HG03342 (cell line): ENCODE results near the gene DCC.

Experiments used
- ATAC-seq: cut with Tn5 transposase; IDR thresholded peaks from one replicate; pipeline ENCODE4 v1.9.1; 2021; ENCODE audit warnings: mild to moderate bottlenecking, moderate library complexity; ENCODE audit not compliant: unreplicated experiment

Gene DCC

DNA sequence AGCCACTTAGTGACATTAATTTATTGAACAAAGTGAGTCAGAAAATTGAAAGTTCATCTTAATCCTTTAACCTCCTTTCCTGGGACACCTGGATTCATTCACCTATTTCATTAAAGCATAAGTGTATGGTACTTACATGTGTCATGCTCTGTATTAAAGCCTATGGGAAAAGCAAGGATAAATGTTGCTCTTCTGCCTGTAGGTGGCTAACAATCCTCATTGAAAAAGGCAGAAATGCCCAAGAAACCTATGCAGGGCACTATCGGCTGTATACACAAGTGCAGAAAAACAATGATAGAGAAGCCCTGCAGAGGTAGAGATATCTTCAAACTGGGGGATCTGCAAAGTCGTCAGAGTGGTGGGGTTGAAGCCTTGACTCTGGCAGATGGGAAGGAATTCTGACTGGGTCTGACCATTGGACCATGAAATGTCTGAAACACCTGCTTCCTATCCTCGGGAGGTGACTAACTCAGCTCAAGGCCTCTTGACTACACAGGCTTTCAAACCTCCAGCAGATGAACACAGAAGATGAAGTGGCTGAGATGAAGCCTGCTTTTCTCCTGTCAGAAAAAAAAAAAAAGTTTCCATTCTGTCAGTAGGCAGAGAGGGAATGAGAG is 83.1 kb downstream of the DCC start:
- ATAC-seq, result no peak

DNA sequence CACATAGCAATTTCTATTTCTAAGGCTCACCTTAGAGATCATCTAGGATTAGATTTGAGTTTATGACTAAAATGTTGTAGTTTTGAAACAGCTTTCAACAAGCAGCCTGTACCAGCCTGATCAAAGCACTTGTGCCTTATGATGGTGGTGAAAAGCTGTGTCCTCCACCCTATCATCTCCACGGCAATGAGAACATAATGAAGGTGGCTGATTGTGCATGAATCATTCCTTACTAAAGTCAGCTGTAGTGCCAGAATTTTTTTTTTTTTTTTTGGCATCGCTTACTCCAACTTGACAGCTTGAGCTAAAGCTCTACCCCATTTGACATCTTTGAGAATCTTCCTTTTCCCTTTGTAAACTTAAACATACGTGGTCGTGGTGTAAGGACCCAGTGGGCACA is 86.0 kb downstream of the DCC start:
- no peak for ATAC-seq

DNA sequence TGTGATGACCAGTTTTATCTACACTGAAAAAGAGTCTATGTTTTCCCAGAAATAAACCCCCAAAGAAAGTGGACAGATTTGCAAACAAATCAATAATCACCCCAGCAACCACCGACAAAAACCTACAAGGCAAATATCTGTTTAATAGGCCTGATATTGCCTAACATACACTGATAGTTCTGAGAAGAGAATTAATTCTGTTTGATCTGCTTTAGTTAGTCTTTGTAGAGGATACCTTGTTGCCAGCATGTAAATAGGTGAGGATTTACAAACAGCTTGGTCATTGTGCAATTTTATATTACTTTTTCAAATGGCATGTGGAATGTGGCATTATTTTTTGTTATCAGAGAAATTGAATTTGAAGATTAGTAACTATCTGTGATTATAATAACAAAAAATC is 86.5 kb downstream of the DCC start:
- ATAC-seq, result no peak

DNA sequence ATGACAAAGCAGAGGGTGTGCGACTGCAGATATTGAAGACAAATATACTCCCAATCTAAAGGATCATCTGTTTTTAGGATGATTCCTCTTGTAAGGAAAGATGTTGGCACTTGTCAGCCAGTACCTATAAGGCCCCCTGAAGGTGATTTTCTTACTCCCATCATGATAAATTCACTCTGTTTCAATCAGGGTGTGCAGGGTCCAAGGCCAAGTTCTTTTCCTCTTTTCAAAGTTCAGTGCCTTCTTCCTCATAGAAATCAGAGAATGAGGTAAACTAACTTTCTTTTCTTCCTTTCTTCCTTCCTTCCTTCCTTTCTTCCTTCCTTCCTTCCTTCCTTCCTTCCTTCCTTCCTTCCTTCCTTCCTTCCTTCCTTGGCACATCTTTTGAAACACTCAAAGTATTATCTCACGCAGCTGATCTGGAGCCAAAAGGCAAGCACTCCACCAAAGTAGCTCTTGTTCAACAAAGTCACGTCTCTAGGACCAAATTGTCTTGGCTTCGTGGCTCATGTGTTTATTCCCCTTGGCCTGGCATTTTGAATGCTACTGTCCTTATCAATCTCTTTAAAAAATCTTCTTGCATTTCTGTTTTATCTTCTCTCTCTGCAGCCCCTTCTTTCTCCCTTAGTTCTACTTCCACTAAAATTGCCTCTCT is 87.7 kb downstream of the DCC start:
- no peak for ATAC-seq

DNA sequence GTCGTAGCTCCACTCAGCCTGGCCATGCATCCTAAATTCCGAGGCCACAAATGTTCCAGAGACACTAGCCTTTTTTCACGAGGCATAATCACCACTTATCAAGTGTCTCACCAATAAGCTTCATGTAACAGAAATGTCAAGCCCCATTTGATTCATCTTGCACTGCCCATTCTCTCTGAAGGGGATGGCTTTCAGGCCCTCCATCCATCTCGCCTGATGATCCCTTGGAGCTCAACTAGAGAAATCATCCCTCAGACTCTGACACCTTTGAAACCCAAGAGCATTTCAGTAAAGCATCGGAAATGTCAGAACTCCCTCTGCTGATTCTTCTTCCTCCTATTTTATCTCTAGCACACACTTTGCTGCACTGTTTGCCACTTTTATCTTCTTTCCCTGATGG is 91.7 kb downstream of the DCC start:
- ATAC-seq, result no peak

DNA sequence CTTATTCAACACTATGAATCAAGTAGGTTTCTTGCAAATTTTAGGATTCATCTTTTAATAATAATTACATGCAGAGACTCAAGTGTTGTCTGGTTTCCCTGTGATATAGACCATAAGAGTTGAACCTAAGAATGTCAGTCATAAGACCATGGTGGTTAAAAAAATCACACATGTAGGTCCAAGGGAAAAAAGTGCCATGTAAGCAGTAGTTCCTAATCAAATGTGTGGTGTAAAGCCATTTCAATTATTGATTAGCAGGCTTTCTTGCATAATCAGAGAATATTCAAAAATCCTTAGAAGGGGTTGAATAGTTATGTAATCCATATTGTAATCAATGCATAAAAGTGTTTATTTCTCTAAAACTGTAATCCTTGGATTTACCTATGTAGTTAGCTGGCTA is 93.8 kb downstream of the DCC start:
- ATAC-seq, result no peak

DNA sequence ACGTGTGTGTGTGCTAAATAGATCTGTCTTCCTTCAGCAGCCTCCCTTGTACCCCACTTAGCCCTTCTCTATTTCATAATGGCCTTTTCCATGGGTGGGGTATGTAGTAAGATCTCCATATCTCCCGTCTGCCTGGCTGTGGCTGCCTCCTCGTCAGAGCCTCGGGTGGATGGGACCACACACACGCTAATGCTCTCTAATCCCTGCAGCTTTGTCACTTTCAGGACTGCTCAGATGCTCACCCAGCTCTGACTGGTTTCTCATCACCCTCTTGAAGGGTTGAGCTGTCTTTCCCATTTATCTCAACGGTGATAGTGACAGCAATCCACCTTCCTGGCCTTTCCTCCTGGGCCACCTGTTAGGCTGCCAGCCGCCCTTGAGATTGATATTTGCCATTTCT is 95.3 kb downstream of the DCC start:
- ATAC-seq, result no peak

DNA sequence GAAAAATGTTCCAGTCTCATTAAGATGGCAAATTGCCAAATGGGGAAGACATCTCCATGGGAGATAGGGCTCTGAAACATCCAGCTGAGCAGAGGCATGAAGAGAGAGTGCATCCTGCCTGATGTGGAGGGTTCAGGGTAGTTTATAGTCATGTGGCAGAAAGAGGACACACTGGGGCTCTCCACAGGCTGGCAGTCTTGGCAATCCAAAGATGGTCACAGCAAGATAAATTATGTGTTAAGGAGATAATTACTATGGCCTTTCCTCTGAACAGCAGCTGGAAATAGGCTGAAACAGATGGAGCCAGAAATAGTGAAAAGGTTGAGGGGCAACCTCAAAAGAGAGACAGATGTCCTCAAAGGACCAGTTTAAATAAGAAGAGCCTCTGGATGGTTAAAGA is 97.2 kb downstream of the DCC start:
- ATAC-seq, result no peak

DNA sequence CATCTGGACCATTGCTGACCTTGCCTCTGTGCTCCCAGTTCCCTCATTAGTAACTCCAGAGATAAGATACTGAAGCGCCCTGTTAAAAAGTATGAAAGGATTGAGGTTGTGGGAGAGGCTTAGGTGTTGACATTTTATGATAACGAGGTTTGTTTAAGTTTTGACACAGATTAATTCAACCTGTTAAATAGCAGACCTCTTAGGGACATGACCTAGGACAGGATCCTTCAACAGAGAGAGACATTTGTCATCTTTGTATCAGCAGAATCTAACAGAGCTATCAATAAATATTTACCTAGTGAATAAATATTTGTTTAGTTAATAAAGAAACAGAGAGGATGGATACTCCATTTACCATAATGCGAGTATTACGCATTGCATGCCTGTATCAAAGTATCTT is 99.5 kb downstream of the DCC start:
- no peak for ATAC-seq

DNA sequence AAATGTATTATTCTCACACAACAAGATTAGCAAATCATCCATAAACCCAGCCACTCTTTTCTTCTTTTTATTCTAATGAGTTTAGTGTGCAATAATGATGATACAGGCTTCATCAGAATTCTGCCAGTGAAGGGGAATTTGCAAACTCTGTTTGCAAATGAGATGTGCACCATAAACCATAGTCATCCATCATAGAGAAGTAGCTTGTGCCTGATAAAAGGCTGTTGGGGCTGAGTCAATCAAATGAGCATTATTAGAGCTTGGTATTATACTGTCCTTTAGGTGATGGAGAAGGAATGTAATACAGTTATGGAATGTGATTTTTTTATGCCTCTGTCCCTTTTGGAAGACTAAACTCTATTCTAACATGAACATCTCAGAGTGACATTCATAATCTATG is 101.8 kb downstream of the DCC start:
- ATAC-seq, result no peak

DNA sequence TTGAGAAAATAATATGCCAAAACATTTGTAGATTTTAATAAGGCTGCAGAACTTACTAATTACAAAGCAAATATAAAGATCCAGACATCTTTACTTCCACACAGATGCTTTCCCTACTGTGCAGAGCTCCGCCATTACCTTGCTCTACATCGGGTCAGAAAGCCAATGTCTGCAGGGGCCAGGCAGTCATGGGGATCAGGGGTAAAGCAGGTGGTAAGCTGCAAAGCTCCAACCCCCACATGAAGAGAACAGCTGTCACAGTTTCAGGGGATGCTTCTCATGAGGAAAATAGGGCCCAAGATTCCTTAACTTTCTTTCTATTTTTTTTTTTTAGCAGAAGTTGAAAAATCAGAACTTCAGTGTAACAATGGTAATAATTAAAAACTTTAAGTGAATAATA is 102.7 kb downstream of the DCC start:
- ATAC-seq, result no peak

DNA sequence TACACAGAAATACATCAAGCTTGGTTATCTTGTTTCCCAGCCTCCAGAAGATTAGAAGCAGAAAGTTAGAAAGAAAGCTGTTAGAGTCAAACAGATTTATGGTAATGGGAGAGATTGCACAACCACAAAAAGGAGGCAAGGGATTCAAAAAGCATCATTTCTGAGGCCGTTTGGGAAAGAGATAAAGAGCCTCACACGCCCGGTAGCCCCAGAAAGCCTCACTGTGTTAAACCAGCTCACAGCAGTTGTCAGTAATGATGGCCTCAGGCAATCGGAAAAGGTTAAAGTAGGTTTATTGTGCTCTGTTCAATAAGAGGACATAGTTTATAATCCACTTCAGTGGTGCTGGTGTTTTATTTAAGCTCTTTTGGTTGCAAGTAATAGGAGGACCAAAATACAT is 111.3 kb downstream of the DCC start:
- ATAC-seq, result no peak

DNA sequence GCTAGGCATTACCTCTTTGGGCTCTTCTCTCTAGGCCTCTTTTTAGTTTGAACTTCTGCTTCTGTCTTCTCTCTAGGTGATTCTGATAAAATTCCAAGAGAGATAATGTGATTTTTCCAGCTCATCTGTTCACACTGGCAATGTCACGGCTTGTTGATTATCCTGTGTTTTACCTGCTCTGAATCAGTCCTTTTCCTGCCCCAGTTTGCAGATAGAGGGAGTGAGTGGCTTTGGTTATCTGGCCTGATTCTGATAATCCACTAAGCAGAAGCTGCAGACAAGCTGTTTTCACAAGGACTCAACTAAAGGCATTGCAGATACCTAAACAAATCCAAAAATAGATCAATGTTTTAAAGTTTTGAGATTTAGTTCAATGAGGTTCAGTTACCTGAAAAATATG is 111.9 kb downstream of the DCC start:
- ATAC-seq, result no peak

DNA sequence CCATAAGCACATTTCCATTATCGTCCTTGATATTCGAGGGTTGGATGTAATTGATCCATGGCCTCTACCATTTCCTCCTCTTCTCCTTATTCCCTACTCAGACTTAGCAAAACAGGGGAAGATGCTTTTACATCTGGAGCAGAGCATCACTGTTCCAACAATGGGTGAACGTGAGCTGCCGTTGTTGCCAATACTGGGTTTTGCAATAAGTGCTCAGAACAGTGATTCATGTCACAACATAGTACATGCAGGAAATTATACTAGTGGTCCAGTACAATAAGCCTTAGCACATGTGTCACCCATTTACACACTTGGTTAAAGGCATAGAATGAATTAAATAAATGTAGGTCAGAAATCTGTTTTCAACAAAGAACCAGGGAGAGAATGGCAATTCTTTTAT is 112.4 kb downstream of the DCC start:
- no peak for ATAC-seq

DNA sequence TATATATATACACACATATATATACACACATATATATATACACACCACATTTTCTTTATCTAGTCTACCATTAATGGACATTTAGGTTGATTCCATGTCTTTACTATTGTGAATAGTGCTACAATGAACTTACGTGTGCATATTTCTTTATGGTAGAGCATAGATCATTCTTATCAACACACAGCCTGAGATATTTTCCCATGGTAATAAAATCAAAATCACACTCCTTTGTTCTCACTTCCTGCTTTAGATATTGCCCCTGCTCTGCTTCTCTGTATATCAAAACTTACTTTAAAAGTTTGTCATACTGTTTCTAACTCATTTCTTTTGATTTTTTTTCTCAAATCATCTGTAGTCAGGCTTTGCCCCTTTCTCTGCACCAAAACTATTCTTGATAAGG is 119.9 kb downstream of the DCC start:
- no peak for ATAC-seq

DNA sequence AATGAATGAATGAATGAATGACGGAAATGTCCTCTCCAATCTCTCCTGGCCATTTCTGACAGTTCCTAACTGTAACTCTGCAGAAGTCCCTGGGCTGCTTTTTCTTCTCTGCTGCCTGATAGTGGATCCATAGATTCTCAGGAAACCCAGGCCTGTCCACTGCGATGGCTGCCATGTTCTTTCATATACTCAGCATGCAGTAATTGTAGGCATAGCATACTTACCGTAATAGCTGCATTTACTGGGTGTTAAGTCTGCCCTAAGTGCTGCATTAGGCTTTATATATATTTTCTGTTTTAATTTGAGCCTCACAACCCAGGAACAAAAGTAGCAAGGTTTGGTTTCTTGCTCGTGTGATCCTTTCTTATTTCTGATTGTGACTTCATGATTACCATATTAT is 122.9 kb downstream of the DCC start:
- no peak for ATAC-seq

DNA sequence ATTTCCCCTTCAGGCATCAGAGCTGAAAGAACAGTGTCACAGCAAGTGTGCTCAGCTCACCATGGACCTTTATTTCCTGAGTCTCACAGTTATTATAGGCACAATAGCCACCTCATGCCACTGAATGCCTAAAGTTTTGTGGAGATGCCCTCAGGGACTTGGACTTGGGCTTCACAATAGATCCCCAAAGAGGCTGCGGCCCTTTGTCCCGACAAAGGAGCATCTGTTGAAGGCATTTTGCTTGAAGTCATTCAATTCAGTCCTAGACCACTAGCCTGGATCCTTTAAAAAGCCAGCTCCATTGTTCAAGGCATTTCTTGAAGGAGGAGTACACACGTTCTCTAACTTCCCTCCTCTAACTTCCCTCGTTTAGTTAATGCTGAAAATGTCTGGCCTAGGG is 125.4 kb downstream of the DCC start:
- no peak for ATAC-seq

DNA sequence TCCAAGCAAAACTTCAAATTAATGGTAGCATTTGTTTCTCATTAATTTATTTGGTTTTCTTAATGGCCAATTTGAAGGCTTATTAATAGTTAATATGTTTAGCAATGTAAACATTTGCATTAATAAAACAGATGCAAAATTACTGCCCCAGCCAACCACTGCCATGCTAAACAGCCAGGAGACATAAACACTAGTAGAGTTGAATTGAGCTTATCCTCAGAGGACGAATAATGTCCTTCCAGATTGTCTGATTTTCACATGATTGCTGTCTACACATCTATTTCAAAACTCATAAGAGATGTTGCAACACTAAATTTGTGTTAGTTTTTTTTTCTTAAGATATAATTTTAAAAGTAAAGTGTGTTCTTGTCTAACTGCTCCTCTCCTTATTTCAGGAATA is 128.5 kb downstream of the DCC start:
- ATAC-seq, result no peak

DNA sequence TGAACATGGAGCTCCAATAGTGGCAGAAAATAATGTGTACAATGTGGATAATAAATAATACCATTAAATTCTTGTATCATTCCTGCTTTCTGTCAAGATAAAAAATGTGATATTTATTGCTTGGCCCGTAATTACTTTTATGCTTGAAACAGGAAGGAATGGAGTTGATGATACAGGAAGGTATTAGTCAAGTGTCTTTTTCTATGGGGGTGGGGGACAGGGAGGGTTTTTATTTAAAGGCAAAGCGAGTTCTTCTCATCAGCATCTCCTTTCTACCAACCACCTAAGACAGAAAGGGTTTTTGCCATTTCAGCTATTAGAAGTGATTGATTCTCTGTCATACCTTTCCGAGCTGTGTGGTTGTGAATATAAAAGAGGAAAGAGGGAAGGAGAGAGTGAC is 135.3 kb downstream of the DCC start:
- no peak for ATAC-seq

DNA sequence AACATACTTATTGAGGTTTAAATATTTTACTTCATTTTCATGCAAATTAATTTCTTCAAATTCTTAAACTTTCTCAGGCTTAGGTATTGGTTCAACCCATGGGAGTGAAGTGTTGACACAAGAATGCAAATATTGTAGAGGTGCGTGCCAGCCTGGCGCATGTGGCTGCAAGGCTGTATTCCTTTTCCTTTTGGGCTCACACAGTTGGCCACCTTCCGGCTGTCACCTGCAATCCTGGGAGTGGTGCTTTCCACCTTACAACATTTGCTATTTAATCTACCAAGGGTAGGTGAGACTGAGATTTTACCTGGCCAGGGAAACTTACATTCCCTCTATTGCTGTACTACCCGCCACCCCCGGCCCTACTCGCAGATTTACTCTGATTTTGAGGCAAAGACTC is 141.1 kb downstream of the DCC start:
- ATAC-seq, result no peak

DNA sequence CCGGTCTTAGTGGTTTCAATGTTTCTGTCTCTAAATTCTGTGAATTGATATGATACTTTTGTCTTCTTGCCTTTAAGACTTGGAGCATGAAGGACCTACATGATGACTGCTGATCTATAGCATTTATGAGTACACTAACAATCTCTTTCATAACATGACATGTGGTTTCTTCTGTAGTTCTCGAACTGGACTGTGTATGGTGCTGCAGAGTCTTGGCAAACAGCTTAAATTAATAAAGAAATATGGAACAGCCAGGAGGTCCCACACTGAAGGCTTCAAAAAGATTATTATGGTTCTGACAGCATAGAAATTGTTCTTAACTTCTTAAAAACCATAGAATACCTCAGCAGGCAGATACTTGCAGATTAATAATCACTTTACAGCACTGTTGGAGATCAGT is 145.0 kb downstream of the DCC start:
- no peak for ATAC-seq

DNA sequence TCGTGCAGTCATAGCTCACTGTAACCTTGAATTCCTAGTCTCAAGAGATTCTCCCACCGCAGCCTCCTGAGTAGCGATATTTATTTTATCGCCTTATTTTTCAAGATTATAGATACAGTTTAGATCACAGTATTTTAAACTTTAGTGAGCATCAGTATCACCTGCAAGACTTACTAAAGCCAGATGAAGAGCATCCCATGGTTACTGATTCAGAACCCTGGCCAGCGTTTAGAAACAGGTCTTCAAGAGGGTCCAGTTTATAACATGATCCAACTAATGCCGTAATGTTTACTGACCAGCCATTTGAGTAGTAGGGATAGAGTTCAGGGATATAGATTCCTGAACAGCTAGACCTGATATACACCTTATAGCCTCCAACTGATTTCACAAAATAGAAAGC is 146.1 kb downstream of the DCC start:
- no peak for ATAC-seq
